ENCODE measurements around the gene TIMP2. TPM values are rescaled to one million over a fixed set of nuclear protein-coding genes. Genes with fewer than 3 reads are reported as not detected.

Gene TIMP2
- total RNA-seq, 2 experiments from 2014 or later = 6.2 to 7.0 TPM

- Mint-ChIP-seq H3K4me1 (ENCODE audit: low read depth) (peaks cover 75% of the 10 kb centered on the region), H3K4me3 (no peak overlapping the region), H3K9me3 (no peaks in the 10 kb centered on the region), H3K27me3 (no peaks in the 10 kb centered on the region), H3K27ac (peak overlapping the region; percentile 91), H3K36me3 (ENCODE audit: low read depth) (peaks cover 93% of the 10 kb centered on the region)
- DNase-seq (no peak), ATAC-seq (ENCODE audit: poor library complexity) (no peak)
- intact Hi-C loops (cut with DNase I, micrococcal nuclease) = loop anchor here in 1 of 2 experiments (2.0 kb wide), 1 partner anchor 18 kb away; no protein-coding TSS in a partner anchor
- Histone ChIP-seq H3K36me3 (ENCODE audit: insufficient read depth, low read length) (peaks cover 86% of the 10 kb centered on the region), H3K27ac (ENCODE audit: low read depth in 1 of 2, low read length in 2 of 2) (peak overlapping the region; percentile 76 to 79), H3K27me3 (ENCODE audit: control insufficient read depth in 1 of 2, insufficient read depth in 2 of 2, low read length in 2 of 2) (no peaks in the 10 kb centered on the region), H3K4me1 (ENCODE audit: insufficient read depth, low read length) (peaks cover 70% of the 10 kb centered on the region), H3K4me3 (ENCODE audit: low read length) (no peak overlapping the region), H3K9me3 (ENCODE audit: control insufficient read depth in 1 of 2, insufficient read depth in 1 of 2, low read length in 2 of 2) (no peaks in the 10 kb centered on the region)
- CTCF ChIA-PET = interaction anchor here (1.2 kb wide), 1 partner anchor 17 kb away, joined by 3 read pairs; no protein-coding TSS in a partner anchor
- POLR2A ChIA-PET = interaction anchor here (1.1 to 5.1 kb wide), 6 partner anchors 7 to 41 kb away, joined by 4 to 58 read pairs (median 8); partner anchors contain the start of gene USP36
- TF ChIP-seq CTCF (IDR thresholded peaks at IDR 0.05) = no peak
Observed at GRCh38 chr17:78820841-78821240, 104.3 kb downstream of the TIMP2 start.

GRCh38 chr17:78819806-78820792 is 105.1 kb downstream of the TIMP2 start:
- H3K9me3 ChIP-seq (ENCODE audit: control insufficient read depth in 1 of 2, insufficient read depth in 1 of 2, low read length in 2 of 2) = no peaks in the 10 kb centered on the region
- intact Hi-C loops (cut with DNase I, micrococcal nuclease) = loop anchor here (1.0 to 5.0 kb wide), 5 partner anchors 10 to 73 kb away; partner anchors contain the start of genes CYTH1 (in 1 of the 2) and USP36 (in 1 of the 2)
- H3K27me3 ChIP-seq (ENCODE audit: control insufficient read depth in 1 of 2, insufficient read depth in 2 of 2, low read length in 2 of 2) = no peaks in the 10 kb centered on the region
- TF ChIP-seq CTCF (IDR thresholded peaks at IDR 0.05) = no peak
- Mint-ChIP-seq H3K9me3 (no peaks in the 10 kb centered on the region), H3K4me1 (ENCODE audit: low read depth) (peaks cover 74% of the 10 kb centered on the region), H3K27me3 (no peaks in the 10 kb centered on the region), H3K36me3 (ENCODE audit: low read depth) (peaks cover 93% of the 10 kb centered on the region), H3K4me3 (peak overlapping the region; percentile 71), H3K27ac (peak overlapping the region; percentile 91)
- no peak for ATAC-seq (ENCODE audit: poor library complexity)
- ChIA-PET POLR2A (interaction anchor here (0.8 to 5.1 kb wide), 20 partner anchors 8 to 111 kb away, joined by 3 to 58 read pairs (median 6); partner anchors contain the start of gene USP36), CTCF (interaction anchor here (0.8 to 3.7 kb wide), 8 partner anchors 13 to 51 kb away, joined by 3 to 11 read pairs (median 3); no protein-coding TSS in a partner anchor)
- peak overlapping the region; percentile 76 to 79 for H3K27ac ChIP-seq (ENCODE audit: low read depth in 1 of 2, low read length in 2 of 2)
- no peak overlapping the region for H3K4me3 ChIP-seq (ENCODE audit: low read length)
- no peak for DNase-seq
- H3K4me1 ChIP-seq (ENCODE audit: insufficient read depth, low read length) = peaks cover 65% of the 10 kb centered on the region
- peaks cover 86% of the 10 kb centered on the region for H3K36me3 ChIP-seq (ENCODE audit: insufficient read depth, low read length)

- Histone ChIP-seq H3K4me3 (ENCODE audit: low read length) (peak overlapping the region; percentile 3), H3K27me3 (ENCODE audit: control insufficient read depth in 1 of 2, insufficient read depth in 2 of 2, low read length in 2 of 2) (no peaks in the 10 kb centered on the region), H3K36me3 (ENCODE audit: insufficient read depth, low read length) (peaks cover 85% of the 10 kb centered on the region), H3K4me1 (ENCODE audit: insufficient read depth, low read length) (peaks cover 61% of the 10 kb centered on the region), H3K9me3 (ENCODE audit: control insufficient read depth in 1 of 2, insufficient read depth in 1 of 2, low read length in 2 of 2) (no peaks in the 10 kb centered on the region), H3K27ac (ENCODE audit: low read depth in 1 of 2, low read length in 2 of 2) (peak overlapping the region; percentile 76 to 79)
- intact Hi-C loops (cut with DNase I, micrococcal nuclease) = loop anchor here (1.0 to 5.0 kb wide), 4 partner anchors 11 to 72 kb away; partner anchors contain the start of genes CYTH1 (in 1 of the 2) and USP36 (in 1 of the 2)
- Mint-ChIP-seq H3K27me3 (no peaks in the 10 kb centered on the region), H3K27ac (peak overlapping the region; percentile 91), H3K4me3 (peak overlapping the region; percentile 71), H3K4me1 (ENCODE audit: low read depth) (peaks cover 67% of the 10 kb centered on the region), H3K36me3 (ENCODE audit: low read depth) (peaks cover 93% of the 10 kb centered on the region), H3K9me3 (no peaks in the 10 kb centered on the region)
- POLR2A ChIA-PET = interaction anchor here (0.8 to 5.1 kb wide), 30 partner anchors 9 to 861 kb away, joined by 3 to 58 read pairs (median 5); partner anchors contain the start of genes TNRC6C and USP36
- ATAC-seq (ENCODE audit: poor library complexity) = no peak
- CTCF ChIA-PET = interaction anchor here (0.8 to 3.7 kb wide), 7 partner anchors 13 to 50 kb away, joined by 3 to 11 read pairs (median 3); no protein-coding TSS in a partner anchor
- TF ChIP-seq CTCF (IDR thresholded peaks at IDR 0.05) = no peak
- DNase-seq = peak in 1 of 14 experiments; percentile 35
Observed at GRCh38 chr17:78819402-78819801, 105.8 kb downstream of the TIMP2 start.
